Uterus (tissue), 2 donors: Measurements from ENCODE around the gene PLPPR4.

Source experiments
- CTCF ChIP-seq, 4 experiments: fragments of 200-600 bp in 2 of 4; fragments of 450-650 bp in 2 of 4; sonication (generic) in 2 of 4; IDR thresholded peaks; one replicate each; pipeline ENCODE4 v1.5.1; 2016 to 2019; ENCODE audit warnings: antibody characterized with exemption in 4 of 4, mild to moderate bottlenecking in 2 of 4, moderate library complexity in 1 of 4
- POLR2A ChIP-seq, 2 donors: fragments of 450-650 bp; IDR thresholded peaks; one replicate each; pipeline ENCODE4 v1.6.1; 2016; ENCODE audit warnings: antibody characterized with exemption in 2 of 2, mild to moderate bottlenecking in 1 of 2, moderate library complexity in 1 of 2

- no peak for TF ChIP-seq POLR2A (IDR thresholded peaks at IDR 0.05)
- TF ChIP-seq CTCF (IDR thresholded peaks at IDR 0.05), result no peak
Measured at GRCh38 chr1:99218999-99219398, 45.3 kb upstream of the PLPPR4 start.
